Measurements from ENCODE around the gene LRRC31.

Gene LRRC31

DNA sequence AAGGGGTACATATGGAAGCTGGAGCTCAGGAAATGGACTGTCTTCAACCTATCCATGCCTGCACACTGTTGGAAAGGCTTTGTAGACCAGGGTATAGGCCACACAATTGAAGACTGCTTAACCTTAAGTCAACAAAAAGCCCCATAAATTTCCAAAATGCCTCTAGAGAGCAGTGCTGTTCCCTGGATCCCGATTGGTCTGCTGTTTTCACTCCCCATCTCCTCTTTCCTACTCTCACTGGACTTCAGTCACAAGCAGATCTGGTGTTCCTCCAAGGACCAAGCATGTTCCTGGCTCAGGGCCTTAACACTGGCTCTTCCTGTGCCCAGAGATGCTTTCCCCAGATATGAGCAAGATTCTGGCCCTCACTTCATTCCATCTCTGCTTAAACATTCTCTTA, 34.2 kb downstream of the LRRC31 start:
- TF ChIP-seq, protein P1, sequence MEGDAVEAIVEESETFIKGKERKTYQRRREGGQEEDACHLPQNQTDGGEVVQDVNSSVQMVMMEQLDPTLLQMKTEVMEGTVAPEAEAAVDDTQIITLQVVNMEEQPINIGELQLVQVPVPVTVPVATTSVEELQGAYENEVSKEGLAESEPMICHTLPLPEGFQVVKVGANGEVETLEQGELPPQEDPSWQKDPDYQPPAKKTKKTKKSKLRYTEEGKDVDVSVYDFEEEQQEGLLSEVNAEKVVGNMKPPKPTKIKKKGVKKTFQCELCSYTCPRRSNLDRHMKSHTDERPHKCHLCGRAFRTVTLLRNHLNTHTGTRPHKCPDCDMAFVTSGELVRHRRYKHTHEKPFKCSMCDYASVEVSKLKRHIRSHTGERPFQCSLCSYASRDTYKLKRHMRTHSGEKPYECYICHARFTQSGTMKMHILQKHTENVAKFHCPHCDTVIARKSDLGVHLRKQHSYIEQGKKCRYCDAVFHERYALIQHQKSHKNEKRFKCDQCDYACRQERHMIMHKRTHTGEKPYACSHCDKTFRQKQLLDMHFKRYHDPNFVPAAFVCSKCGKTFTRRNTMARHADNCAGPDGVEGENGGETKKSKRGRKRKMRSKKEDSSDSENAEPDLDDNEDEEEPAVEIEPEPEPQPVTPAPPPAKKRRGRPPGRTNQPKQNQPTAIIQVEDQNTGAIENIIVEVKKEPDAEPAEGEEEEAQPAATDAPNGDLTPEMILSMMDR (IDR thresholded peaks at IDR 0.05; ENCODE audit: low read depth, low read length) = no peak
- DNase-seq (ENCODE audit: extremely low read depth, low read depth) = no peak

DNA sequence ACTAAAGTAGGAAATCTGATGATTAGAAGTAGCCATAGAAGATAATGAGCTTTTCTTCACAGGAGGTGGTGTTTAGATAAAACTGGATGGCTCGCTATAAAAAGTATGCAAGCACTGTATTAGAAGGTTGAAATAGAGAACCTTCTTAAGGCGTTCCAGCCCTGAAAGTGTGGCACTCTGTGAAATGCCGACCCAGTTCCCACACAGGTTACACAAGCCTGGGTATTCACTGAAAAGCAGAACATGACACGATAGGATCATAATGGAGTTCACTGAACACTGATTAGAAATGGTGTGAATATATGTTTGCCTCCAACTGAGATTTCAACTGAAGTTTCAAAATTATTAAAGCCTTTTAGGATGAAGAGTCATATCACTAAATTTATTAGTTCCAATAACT, 42.0 kb downstream of the LRRC31 start:
- DNase-seq (ENCODE audit: extremely low read depth, low read depth) = no peak
- TF ChIP-seq, protein P1 (IDR thresholded peaks at IDR 0.05; ENCODE audit: low read depth, low read length) = no peak

DNA sequence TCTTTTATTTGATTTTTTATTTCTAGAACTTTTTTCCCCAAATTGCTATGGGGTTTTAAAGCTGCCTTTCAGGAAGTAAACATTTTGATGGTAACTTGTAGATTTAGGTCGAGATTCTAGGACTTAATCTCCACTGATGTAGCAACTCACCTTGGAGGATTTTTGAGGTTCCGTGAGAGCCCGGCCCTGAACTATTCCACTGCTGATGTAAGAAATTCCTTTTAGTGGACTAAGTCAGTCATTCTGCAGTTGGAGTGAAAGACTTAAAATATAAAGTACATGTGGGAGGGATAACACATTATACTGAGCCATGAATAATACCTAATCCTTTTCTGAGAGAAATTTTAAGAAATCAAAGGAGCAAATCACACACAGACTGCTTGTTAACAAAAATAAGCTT, 44.4 kb downstream of the LRRC31 start:
- TF ChIP-seq, protein P1 (IDR thresholded peaks at IDR 0.05; ENCODE audit: low read depth, low read length) = no peak
- DNase-seq (ENCODE audit: extremely low read depth, low read depth) = no peak

DNA sequence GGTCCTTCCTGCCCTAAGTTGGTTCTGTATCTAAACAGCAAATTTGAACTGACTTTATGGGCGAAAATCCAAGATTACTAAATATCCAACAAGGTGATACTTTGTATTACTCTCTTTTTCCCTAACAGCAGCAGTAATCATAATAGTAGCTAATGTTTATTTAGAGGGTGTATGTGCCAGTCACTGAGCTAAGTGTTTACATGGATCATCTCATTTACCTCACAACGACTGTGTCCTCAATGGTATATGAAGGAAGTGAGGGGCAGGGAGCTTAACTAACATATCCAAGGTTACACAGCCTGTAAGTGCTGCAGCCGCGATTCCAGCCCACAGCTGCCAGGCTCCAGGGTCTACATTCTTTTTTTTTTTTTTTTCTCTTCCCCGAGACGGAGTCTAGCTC, 46.8 kb downstream of the LRRC31 start:
- TF ChIP-seq, protein P1 (IDR thresholded peaks at IDR 0.05; ENCODE audit: low read depth, low read length) = no peak
- DNase-seq (ENCODE audit: extremely low read depth, low read depth) = no peak

DNA sequence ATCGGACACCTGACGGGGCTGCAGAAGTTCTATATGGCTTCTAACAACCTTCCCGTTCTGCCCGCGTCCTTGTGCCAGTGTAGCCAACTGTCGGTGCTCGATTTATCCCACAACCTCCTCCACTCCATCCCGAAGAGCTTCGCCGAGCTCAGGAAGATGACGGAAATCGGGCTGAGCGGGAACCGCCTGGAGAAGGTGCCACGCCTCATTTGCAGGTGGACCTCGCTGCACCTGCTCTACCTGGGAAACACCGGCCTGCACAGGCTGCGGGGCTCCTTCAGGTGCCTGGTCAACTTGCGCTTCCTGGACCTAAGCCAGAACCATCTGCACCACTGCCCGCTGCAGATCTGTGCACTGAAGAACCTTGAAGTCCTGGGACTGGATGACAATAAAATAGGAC, 47.2 kb downstream of the LRRC31 start:
- TF ChIP-seq, protein P1 (IDR thresholded peaks at IDR 0.05; ENCODE audit: low read depth, low read length) = no peak
- DNase-seq (ENCODE audit: extremely low read depth, low read depth) = no peak

DNA sequence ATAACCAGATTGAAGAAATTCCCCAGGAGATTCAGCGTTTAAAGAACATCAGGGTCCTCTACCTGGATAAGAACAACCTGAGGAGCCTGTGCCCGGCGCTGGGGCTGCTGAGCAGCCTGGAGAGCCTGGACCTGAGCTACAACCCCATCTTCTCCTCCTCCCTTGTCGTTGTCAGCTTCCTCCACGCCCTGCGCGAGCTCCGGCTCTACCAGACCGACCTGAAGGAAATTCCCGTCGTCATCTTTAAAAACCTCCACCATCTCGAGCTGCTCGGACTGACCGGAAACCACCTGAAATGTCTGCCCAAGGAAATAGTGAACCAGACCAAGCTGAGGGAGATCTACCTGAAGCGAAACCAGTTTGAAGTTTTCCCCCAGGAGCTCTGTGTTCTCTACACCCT, 47.6 kb downstream of the LRRC31 start:
- no peak for DNase-seq (ENCODE audit: extremely low read depth, low read depth)
- TF ChIP-seq, protein P1 (IDR thresholded peaks at IDR 0.05; ENCODE audit: low read depth, low read length) = no peak

DNA sequence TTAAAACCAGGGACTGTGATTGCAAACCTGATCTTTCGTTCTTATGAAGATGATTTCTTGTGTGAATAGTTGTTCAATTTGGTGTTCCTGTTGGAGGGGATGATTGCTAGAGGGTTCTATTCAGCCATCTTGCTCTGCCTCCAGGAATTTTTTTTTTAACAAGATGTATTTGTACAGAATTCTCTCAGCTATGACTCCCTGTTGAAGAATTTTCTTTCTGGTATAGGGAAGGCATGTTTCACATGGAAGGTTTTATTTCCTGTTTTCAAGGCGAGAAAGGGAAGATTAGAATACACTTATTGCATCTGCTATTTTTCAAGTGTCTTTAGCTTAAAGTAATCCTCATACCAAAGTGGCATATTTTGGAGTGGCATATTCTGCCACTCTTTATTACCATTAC, 51.4 kb downstream of the LRRC31 start:
- TF ChIP-seq, protein P1 (IDR thresholded peaks at IDR 0.05; ENCODE audit: low read depth, low read length) = no peak
- DNase-seq (ENCODE audit: extremely low read depth, low read depth) = no peak

Measured in AG09319 (cell line).